Adrenal gland (tissue), 12 donors: ENCODE data around the gene USP40. TPM values are rescaled to one million over a fixed set of nuclear protein-coding genes. Genes with fewer than 3 reads are reported as not detected.

Source experiments
- DNase-seq, 7 donors: peaks; one replicate each; pipeline ENCODE4 v3.0.0-alpha.2; 2019 to 2020
- H3K27ac ChIP-seq, 5 donors: fragments of 200-600 bp; sonication (generic) in 4 of 5; 1 replicate in 3 of 5; 2 replicates in 2 of 5; pipeline versions ENCODE4 v1.5.1 to v1.8.0; 2016 to 2020; ENCODE audit warnings: mild to moderate bottlenecking in 1 of 5
- H3K27me3 ChIP-seq: fragments of 200-600 bp; 2 replicates; pipeline ENCODE4 v1.8.0; 2021
- H3K36me3 ChIP-seq, 2 donors: fragments of 200-600 bp; replicated peaks in 1 of 2; 1 replicate in 1 of 2; 2 replicates in 1 of 2; pipeline versions ENCODE4 v1.5.1 to v1.8.0; 2018 to 2022
- H3K4me1 ChIP-seq, 2 donors: fragments of 200-600 bp; replicated peaks in 1 of 2; 1 replicate in 1 of 2; 2 replicates in 1 of 2; pipeline versions ENCODE4 v1.5.1 to v1.8.0; 2018 to 2021
- H3K4me3 ChIP-seq, 4 donors: fragments of 200-600 bp; sonication (generic) in 3 of 4; one replicate each; pipeline ENCODE4 v1.5.1; 2016 to 2018
- H3K9me3 ChIP-seq, 3 donors: fragments of 200-600 bp; sonication (generic) in 1 of 3; replicated peaks in 1 of 3; 1 replicate in 2 of 3; 2 replicates in 1 of 3; pipeline versions ENCODE4 v1.5.1 to v1.8.0; 2016 to 2021
- CTCF ChIP-seq, 6 experiments: fragments of 450-650 bp in 4 of 6; fragments of 200-600 bp in 2 of 6; sonication (generic) in 1 of 6; IDR thresholded peaks; 1 replicate in 5 of 6; 2 replicates in 1 of 6; pipeline versions ENCODE4 v1.5.1 to v1.8.0; 2016 to 2021; ENCODE audit warnings: antibody characterized with exemption in 6 of 6, mild to moderate bottlenecking in 2 of 6, moderate library complexity in 1 of 6
- POLR2A ChIP-seq, 2 donors: fragments of 450-650 bp; IDR thresholded peaks; one replicate each; pipeline ENCODE4 v1.6.1; 2017; ENCODE audit warnings: antibody characterized with exemption in 2 of 2, mild to moderate bottlenecking in 2 of 2, moderate library complexity in 1 of 2
- whole genome bisulfite sequencing, 4 donors: extraction: QIAGEN DNeasy Blood & Tissue Kit in 2 of 4; methylation state at CpG; one replicate each; pipeline versions ENCODE4 v1.1.5 to v1.1.7; 2013 to 2017; 5-methylcytosine and 5-hydroxymethylcytosine counted together
- intact Hi-C, 2 donors: fragments of 100-400 bp; cut with DNase I; formaldehyde crosslinking; loops; one replicate each; pipeline versions ENCODE4 v1.14.1 to v1.15.0; 2022 to 2023
- polyA plus RNA-seq, 3 donors: library from polyadenylated mRNA; stranded (reverse); fragments of 200-250 nt in 2 of 3; fragments of 350-450 nt in 1 of 3; fragmentation: Illumina TruSeq in 1 of 3; extraction: RNeasy Lipid Tissue Mini Kit (QIAGEN cat#74804) in 1 of 3; gene quantifications; one replicate each; pipeline ENCODE4 v1.2.3, GENCODE V29; 2013 to 2014
- total RNA-seq, 9 donors: library from RNA; depleted of rRNA in 4 of 9; stranded (reverse); fragments of >200 nt in 4 of 9; fragments of 120-200 nt in 1 of 9; fragmentation: NEBNext Ultra II Directional in 1 of 9; extraction: Animal tissue kit (Norgen Biotek cat#: 25700) in 1 of 9; gene quantifications; one replicate each; pipeline versions ENCODE4 v1.1.0 to v1.2.4, GENCODE V29; 2013 to 2023
- donor health status: healthy with polysubstance abuse.
- donor health status: Bipolar disorder and iron deficiency.
- donor health status: DM: yes; HTN: yes; CAD: no.
- donor health status: DM: no; HTN: no; CAD: no.
- donor health status: DM: no; HTN: no; CAD: no.
- donor health status: DM: yes; HTN: yes; CAD: no.

The USP40 gene
- total and polyA plus RNA-seq, 12 donors: 25.1 to 98.7 (median 46.3) TPM

GRCh38 chr2:233464056-233464455 lies 102.5 kb downstream of the USP40 start:
- H3K9me3 ChIP-seq: no peaks in the 10 kb centered on the region
- intact Hi-C loops: no loop called here
- TF ChIP-seq POLR2A (IDR thresholded peaks at IDR 0.05): no peak
- TF ChIP-seq CTCF (IDR thresholded peaks at IDR 0.05): no peak
- no peak overlapping the region for H3K27ac ChIP-seq
- H3K36me3 ChIP-seq: peaks cover 0 to 59% of the 10 kb centered on the region in 2 donors
- no peak for DNase-seq
- H3K4me1 ChIP-seq: no peaks in the 10 kb centered on the region
- WGBS, 4 donors: 92 to 97% (median 95%) methylated on average over 6 to 19 of the region's 19 CpGs
- H3K27me3 ChIP-seq: no peaks in the 10 kb centered on the region
- H3K4me3 ChIP-seq: no peak overlapping the region

GRCh38 chr2:233463586-233463985 lies 103.0 kb downstream of the USP40 start:
- WGBS, 4 donors: 88 to 97% (median 94%) methylated on average over 16 of the region's 16 CpGs
- Histone ChIP-seq H3K9me3 (no peaks in the 10 kb centered on the region), H3K4me1 (no peaks in the 10 kb centered on the region), H3K36me3 (peaks cover 0 to 63% of the 10 kb centered on the region in 2 donors), H3K27ac (no peak overlapping the region), H3K4me3 (no peak overlapping the region), H3K27me3 (no peaks in the 10 kb centered on the region)
- TF ChIP-seq CTCF (IDR thresholded peaks at IDR 0.05) (no peak), POLR2A (IDR thresholded peaks at IDR 0.05) (no peak)
- intact Hi-C loops: no loop called here
- DNase-seq: no peak

GRCh38 chr2:233462826-233463470 lies 103.6 kb downstream of the USP40 start:
- intact Hi-C loops: no loop called here

GRCh38 chr2:233462202-233462785 lies 104.3 kb downstream of the USP40 start:
- TF ChIP-seq POLR2A (IDR thresholded peaks at IDR 0.05): no peak
- no peak for TF ChIP-seq CTCF (IDR thresholded peaks at IDR 0.05)
- H3K36me3 ChIP-seq: peaks cover 0 to 68% of the 10 kb centered on the region in 2 donors
- WGBS, 4 donors: 90 to 95% (median 93%) methylated on average over 23 to 25 of the region's 25 CpGs
- H3K27me3 ChIP-seq: no peaks in the 10 kb centered on the region
- no peaks in the 10 kb centered on the region for H3K9me3 ChIP-seq
- no peak for DNase-seq
- intact Hi-C loops: no loop called here
- no peak overlapping the region for H3K4me3 ChIP-seq
- no peaks in the 10 kb centered on the region for H3K4me1 ChIP-seq
- no peak overlapping the region for H3K27ac ChIP-seq

More at GRCh38 chr2:233462826-233463470, 103.6 kb downstream of the USP40 start:
- Histone ChIP-seq H3K4me1 (no peaks in the 10 kb centered on the region), H3K27ac (no peak overlapping the region), H3K4me3 (no peak overlapping the region), H3K36me3 (peaks cover 0 to 68% of the 10 kb centered on the region in 2 donors), H3K27me3 (no peaks in the 10 kb centered on the region), H3K9me3 (no peaks in the 10 kb centered on the region)
- TF ChIP-seq CTCF (IDR thresholded peaks at IDR 0.05) (no peak), POLR2A (IDR thresholded peaks at IDR 0.05) (no peak)
- no peak for DNase-seq
- WGBS, 4 donors: 94 to 97% (median 96%) methylated on average over 18 to 21 of the region's 21 CpGs
